Loucy (cell line): ENCODE results near the gene CUX1.

Experiments used
- EZH2phosphoT487 ChIP-seq: fragments of 200-600 bp; IDR thresholded peaks from 2 replicates; pipeline ENCODE4 v1.6.1; 2018; ENCODE audit warnings: antibody characterized with exemption, mild to moderate bottlenecking, moderate library complexity, borderline replicate concordance
- TF ChIP-seq, protein P1 (sequence below): fragments of 200-600 bp; sonication (generic); conservative IDR thresholded peaks from 2 replicates; pipeline ENCODE4 v1.5.1; 2014; ENCODE audit warnings: mild to moderate bottlenecking, antibody characterized with exemption, low read length

DNA sequence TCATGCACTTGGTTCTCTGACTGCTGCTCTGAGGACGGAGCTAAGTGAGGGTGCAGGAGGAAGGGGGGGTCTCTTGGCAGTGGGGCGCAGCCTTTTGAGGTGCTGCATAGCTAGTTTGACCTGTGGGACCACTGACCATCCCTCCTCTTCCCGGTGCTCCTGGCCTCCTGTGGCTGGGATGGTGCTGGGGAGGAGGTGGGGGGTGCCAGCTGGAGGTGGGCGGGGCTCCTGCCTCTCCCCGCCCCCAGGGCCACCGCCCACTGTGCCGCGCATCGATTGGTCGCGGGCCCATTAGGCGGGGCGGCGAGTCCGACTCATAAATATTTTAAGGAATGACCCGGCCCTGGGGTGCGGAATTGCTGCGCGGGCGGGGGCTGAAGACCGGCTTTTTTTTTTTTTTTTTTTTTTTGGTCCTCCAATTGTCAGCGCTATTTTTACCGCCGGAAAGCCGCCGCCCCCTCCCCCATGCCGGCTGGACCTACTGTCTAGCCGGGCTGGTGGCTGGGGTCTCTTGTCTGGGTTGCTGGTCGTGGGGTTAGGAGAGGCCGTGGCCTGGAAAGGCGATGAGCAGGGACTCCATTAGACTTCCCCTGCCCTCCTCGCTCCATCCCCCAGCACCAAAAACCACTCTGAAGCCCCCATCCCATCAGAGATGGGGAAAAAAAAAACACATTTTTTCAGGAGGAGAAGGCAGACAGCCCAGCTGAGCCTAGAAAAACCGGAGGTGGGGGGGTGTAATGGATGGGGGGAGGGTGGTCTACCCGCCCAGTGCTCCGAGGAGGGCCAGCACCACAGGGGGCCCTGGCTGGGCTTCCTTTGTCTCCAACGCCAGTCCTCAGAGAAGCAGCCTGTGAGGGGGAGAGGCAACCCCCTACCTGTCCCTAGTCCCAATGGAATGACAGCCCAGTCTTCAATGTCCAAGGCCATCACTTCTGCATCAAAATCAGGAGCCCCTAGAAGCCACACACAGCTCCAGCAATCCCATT, 475.7 kb downstream of the CUX1 start:
- TF ChIP-seq, protein P1, sequence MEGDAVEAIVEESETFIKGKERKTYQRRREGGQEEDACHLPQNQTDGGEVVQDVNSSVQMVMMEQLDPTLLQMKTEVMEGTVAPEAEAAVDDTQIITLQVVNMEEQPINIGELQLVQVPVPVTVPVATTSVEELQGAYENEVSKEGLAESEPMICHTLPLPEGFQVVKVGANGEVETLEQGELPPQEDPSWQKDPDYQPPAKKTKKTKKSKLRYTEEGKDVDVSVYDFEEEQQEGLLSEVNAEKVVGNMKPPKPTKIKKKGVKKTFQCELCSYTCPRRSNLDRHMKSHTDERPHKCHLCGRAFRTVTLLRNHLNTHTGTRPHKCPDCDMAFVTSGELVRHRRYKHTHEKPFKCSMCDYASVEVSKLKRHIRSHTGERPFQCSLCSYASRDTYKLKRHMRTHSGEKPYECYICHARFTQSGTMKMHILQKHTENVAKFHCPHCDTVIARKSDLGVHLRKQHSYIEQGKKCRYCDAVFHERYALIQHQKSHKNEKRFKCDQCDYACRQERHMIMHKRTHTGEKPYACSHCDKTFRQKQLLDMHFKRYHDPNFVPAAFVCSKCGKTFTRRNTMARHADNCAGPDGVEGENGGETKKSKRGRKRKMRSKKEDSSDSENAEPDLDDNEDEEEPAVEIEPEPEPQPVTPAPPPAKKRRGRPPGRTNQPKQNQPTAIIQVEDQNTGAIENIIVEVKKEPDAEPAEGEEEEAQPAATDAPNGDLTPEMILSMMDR: no peak
- no peak for TF ChIP-seq EZH2phosphoT487
